BLaER1 treated with 17β-estradiol and CSF1 and Interleukin-3, amounts not matched to agents 10 nM and 100 nM (cell line): Measurements from ENCODE around the gene ZNF329.

Experiments used
- H3K27ac ChIP-seq, 11 experiments: shearing (Covaris generic); formaldehyde crosslinking; 2 replicates each; pipeline ENCODE4 v1.8.1; 2022
- H3K27me3 ChIP-seq, 11 experiments: shearing (Covaris generic); formaldehyde crosslinking; 2 replicates each; pipeline ENCODE4 v1.8.1; 2022
- H3K36me3 ChIP-seq, 11 experiments: shearing (Covaris generic); formaldehyde crosslinking; 2 replicates each; pipeline ENCODE4 v1.8.1; 2022
- H3K4me1 ChIP-seq, 10 experiments: shearing (Covaris generic); formaldehyde crosslinking; 2 replicates each; pipeline ENCODE4 v1.8.1; 2022
- H3K4me2 ChIP-seq, 11 experiments: shearing (Covaris generic); formaldehyde crosslinking; 2 replicates each; pipeline ENCODE4 v1.8.1; 2022
- H3K4me3 ChIP-seq, 10 experiments: shearing (Covaris generic); formaldehyde crosslinking; 2 replicates each; pipeline ENCODE4 v1.8.1; 2022
- H3K9ac ChIP-seq, 11 experiments: shearing (Covaris generic); formaldehyde crosslinking; 2 replicates each; pipeline ENCODE4 v1.8.1; 2022
- H3K9me3 ChIP-seq, 11 experiments: shearing (Covaris generic); formaldehyde crosslinking; replicated peaks in 1 of 11; 2 replicates each; pipeline ENCODE4 v1.8.1; 2022
- H4K20me1 ChIP-seq, 11 experiments: shearing (Covaris generic); formaldehyde crosslinking; 2 replicates each; pipeline ENCODE4 v1.8.1; 2022
- Cebpa-rat ChIP-seq, 11 experiments: shearing (Covaris generic); IDR thresholded peaks; 2 replicates each; pipeline ENCODE4 v1.8.1; 2022

The ZNF329 gene

GRCh38 chr19:58150328-58150921 is at the start of gene ZNF329:
Gene ZNF329 (minus strand): TSS chr19:58150789. CDS start chr19:58129503, 21,286 bp downstream.
- H3K4me2 ChIP-seq, result peak within 1 kb of the TSS; percentile 78 to 97 (median 83)
- H3K9ac ChIP-seq, result peak within 1 kb of the TSS; percentile 85 to 97 (median 91)
- no peak for TF ChIP-seq Cebpa-rat (IDR thresholded peaks at IDR 0.05)
- peak within 1 kb of the TSS; percentile 82 to 94 (median 88) for H3K4me3 ChIP-seq
- peaks cover 11 to 23% (median 19%) of the 10 kb centered on the region in 11 experiments; a peak in 21 of 22 replicates for H3K36me3 ChIP-seq
- no peaks in the 10 kb centered on the region for H4K20me1 ChIP-seq
- H3K9me3 ChIP-seq, result peaks cover 33 to 73% (median 49%) of the 10 kb centered on the region in 11 experiments
- H3K27ac ChIP-seq, result peak within 1 kb of the TSS; percentile 84 to 94 (median 91)
- peaks cover 20 to 35% (median 26%) of the 10 kb centered on the region in 10 experiments for H3K4me1 ChIP-seq
- H3K27me3 ChIP-seq, result no peaks in the 10 kb centered on the region

GRCh38 chr19:58196901-58197616 is 46.5 kb upstream of the ZNF329 start:
- H3K9ac ChIP-seq, result no peak overlapping the region
- H3K4me3 ChIP-seq, result peak overlapping the region; percentile 28 to 58 (median 44); a peak in 17 of 20 replicates
- H3K4me1 ChIP-seq, result no peaks in the 10 kb centered on the region
- H3K36me3 ChIP-seq, result peaks cover 99 to 100% (median 100%) of the 10 kb centered on the region in 11 experiments
- TF ChIP-seq Cebpa-rat (IDR thresholded peaks at IDR 0.05), result no peak
- no peak overlapping the region for H3K27ac ChIP-seq
- no peaks in the 10 kb centered on the region; a peak in 3 of 22 replicates for H3K27me3 ChIP-seq
- no peak overlapping the region for H3K4me2 ChIP-seq
- no peaks in the 10 kb centered on the region for H4K20me1 ChIP-seq
- peaks cover 100% of the 10 kb centered on the region in 11 experiments for H3K9me3 ChIP-seq

- Histone ChIP-seq H3K4me3 (peak overlapping the region; percentile 75 to 90 (median 84)), H3K4me2 (peak overlapping the region; percentile 49 to 97 (median 71)), H3K27me3 (no peaks in the 10 kb centered on the region; a peak in 2 of 22 replicates), H3K9ac (peak overlapping the region; percentile 86 to 98 (median 94)), H3K4me1 (peaks cover 4 to 12% (median 6%) of the 10 kb centered on the region in 10 experiments; a peak in 17 of 20 replicates), H3K36me3 (peaks cover 71 to 82% (median 78%) of the 10 kb centered on the region in 11 experiments), H4K20me1 (no peaks in the 10 kb centered on the region), H3K27ac (peak overlapping the region; percentile 94 to 100 (median 98)), H3K9me3 (peaks cover 90 to 95% (median 94%) of the 10 kb centered on the region in 11 experiments)
- TF ChIP-seq Cebpa-rat (IDR thresholded peaks at IDR 0.05), result no peak
Measured at GRCh38 chr19:58183817-58184215, 33.2 kb upstream of the ZNF329 start.

GRCh38 chr19:58182989-58183816 is 32.6 kb upstream of the ZNF329 start, which contains the start of gene ZNF274:
Gene ZNF274 (plus strand): TSS chr19:58183061. CDS start chr19:58183966, 905 bp downstream.
- H3K27ac ChIP-seq, result peak within 1 kb of the TSS; percentile 94 to 100 (median 98)
- peaks cover 4 to 12% (median 6%) of the 10 kb centered on the region in 10 experiments; a peak in 17 of 20 replicates for H3K4me1 ChIP-seq
- no peaks in the 10 kb centered on the region for H4K20me1 ChIP-seq
- peak within 1 kb of the TSS; percentile 67 to 97 (median 79) for H3K4me2 ChIP-seq
- TF ChIP-seq Cebpa-rat (IDR thresholded peaks at IDR 0.05), result no peak
- H3K4me3 ChIP-seq, result peak within 1 kb of the TSS; percentile 75 to 90 (median 84)
- no peaks in the 10 kb centered on the region; a peak in 2 of 22 replicates for H3K27me3 ChIP-seq
- peak within 1 kb of the TSS; percentile 86 to 98 (median 94) for H3K9ac ChIP-seq
- peaks cover 90 to 95% (median 94%) of the 10 kb centered on the region in 11 experiments for H3K9me3 ChIP-seq
- peaks cover 71 to 83% (median 78%) of the 10 kb centered on the region in 11 experiments for H3K36me3 ChIP-seq

- no peaks in the 10 kb centered on the region; a peak in 2 of 22 replicates for H3K27me3 ChIP-seq
- peaks cover 90 to 95% (median 94%) of the 10 kb centered on the region in 11 experiments for H3K9me3 ChIP-seq
- H3K27ac ChIP-seq, result peak overlapping the region; percentile 94 to 100 (median 98)
- peaks cover 4 to 12% (median 6%) of the 10 kb centered on the region in 10 experiments; a peak in 17 of 20 replicates for H3K4me1 ChIP-seq
- peak overlapping the region; percentile 86 to 98 (median 94) for H3K9ac ChIP-seq
- H3K36me3 ChIP-seq, result peaks cover 71 to 83% (median 78%) of the 10 kb centered on the region in 11 experiments
- H3K4me3 ChIP-seq, result peak overlapping the region; percentile 75 to 90 (median 84)
- peak overlapping the region; percentile 67 to 95 (median 79) for H3K4me2 ChIP-seq
- H4K20me1 ChIP-seq, result no peaks in the 10 kb centered on the region
- no peak for TF ChIP-seq Cebpa-rat (IDR thresholded peaks at IDR 0.05)
Measured at GRCh38 chr19:58182577-58182988, 32.0 kb upstream of the ZNF329 start.

GRCh38 chr19:58181902-58182576 is 31.4 kb upstream of the ZNF329 start:
- H3K27me3 ChIP-seq, result no peaks in the 10 kb centered on the region; a peak in 2 of 22 replicates
- peaks cover 90 to 95% (median 94%) of the 10 kb centered on the region in 11 experiments for H3K9me3 ChIP-seq
- peaks cover 4 to 12% (median 6%) of the 10 kb centered on the region in 10 experiments; a peak in 17 of 20 replicates for H3K4me1 ChIP-seq
- peak overlapping the region; percentile 78 to 100 (median 98) for H3K27ac ChIP-seq
- peak overlapping the region; percentile 75 to 90 (median 84) for H3K4me3 ChIP-seq
- no peaks in the 10 kb centered on the region for H4K20me1 ChIP-seq
- TF ChIP-seq Cebpa-rat (IDR thresholded peaks at IDR 0.05), result no peak
- peaks cover 70 to 83% (median 78%) of the 10 kb centered on the region in 11 experiments for H3K36me3 ChIP-seq
- H3K9ac ChIP-seq, result peak overlapping the region; percentile 53 to 97 (median 78)
- peak overlapping the region; percentile 67 to 95 (median 79) for H3K4me2 ChIP-seq

GRCh38 chr19:58170860-58171259 is 20.3 kb upstream of the ZNF329 start:
- Histone ChIP-seq H3K4me2 (no peak overlapping the region), H3K27ac (no peak overlapping the region), H3K9ac (no peak overlapping the region), H3K27me3 (no peaks in the 10 kb centered on the region), H3K36me3 (peaks cover 0 to 12% (median 2%) of the 10 kb centered on the region in 11 experiments; a peak in 8 of 22 replicates), H3K4me1 (peaks cover 0 to 8% (median 0%) of the 10 kb centered on the region in 10 experiments; a peak in 4 of 20 replicates), H3K4me3 (no peak overlapping the region), H4K20me1 (no peaks in the 10 kb centered on the region), H3K9me3 (peaks cover 99 to 100% (median 100%) of the 10 kb centered on the region in 11 experiments)
- no peak for TF ChIP-seq Cebpa-rat (IDR thresholded peaks at IDR 0.05)
